Ovary (tissue), 3 donors: ENCODE data around the gene LRRC10.

Source experiments
- EP300 ChIP-seq: sonication (generic); formaldehyde crosslinking; IDR thresholded peaks from one replicate; pipeline ENCODE4 v1.6.1; 2017; ENCODE audit warnings: antibody characterized with exemption
- POLR2A ChIP-seq: fragments of 450-650 bp; IDR thresholded peaks from one replicate; pipeline ENCODE4 v1.6.1; 2017; ENCODE audit warnings: antibody characterized with exemption, mild to moderate bottlenecking, moderate library complexity
- TF ChIP-seq, protein P1 (sequence below), 3 donors: fragments of 450-650 bp in 2 of 3; fragments of 200-600 bp in 1 of 3; IDR thresholded peaks; one replicate each; pipeline versions ENCODE4 v1.5.1 to v1.8.0; 2016 to 2022; ENCODE audit warnings: antibody characterized with exemption in 3 of 3, mild to moderate bottlenecking in 1 of 3
- donor health status: DM: no; HTN: no; CAD: no.

DNA sequence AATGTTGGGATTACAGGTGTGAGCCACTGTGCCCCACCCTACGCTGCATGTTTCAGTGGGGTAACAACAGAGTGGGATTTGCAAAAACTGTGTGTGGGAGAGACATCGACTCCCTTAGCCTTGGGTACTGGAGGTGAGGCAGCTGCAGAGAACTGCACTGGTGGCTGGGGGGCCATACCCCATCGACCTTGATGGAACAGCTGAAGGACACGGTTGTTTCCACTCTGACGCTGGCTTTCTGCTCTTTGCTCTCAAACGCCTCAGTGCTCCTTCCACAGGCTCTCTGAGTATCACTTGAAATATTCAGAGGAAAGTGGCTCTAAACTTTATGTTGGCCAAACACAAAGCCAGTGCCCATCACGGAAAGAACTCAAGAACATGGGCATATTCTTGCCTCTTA lies 30.8 kb upstream of the LRRC10 start:
- TF ChIP-seq, protein P1, sequence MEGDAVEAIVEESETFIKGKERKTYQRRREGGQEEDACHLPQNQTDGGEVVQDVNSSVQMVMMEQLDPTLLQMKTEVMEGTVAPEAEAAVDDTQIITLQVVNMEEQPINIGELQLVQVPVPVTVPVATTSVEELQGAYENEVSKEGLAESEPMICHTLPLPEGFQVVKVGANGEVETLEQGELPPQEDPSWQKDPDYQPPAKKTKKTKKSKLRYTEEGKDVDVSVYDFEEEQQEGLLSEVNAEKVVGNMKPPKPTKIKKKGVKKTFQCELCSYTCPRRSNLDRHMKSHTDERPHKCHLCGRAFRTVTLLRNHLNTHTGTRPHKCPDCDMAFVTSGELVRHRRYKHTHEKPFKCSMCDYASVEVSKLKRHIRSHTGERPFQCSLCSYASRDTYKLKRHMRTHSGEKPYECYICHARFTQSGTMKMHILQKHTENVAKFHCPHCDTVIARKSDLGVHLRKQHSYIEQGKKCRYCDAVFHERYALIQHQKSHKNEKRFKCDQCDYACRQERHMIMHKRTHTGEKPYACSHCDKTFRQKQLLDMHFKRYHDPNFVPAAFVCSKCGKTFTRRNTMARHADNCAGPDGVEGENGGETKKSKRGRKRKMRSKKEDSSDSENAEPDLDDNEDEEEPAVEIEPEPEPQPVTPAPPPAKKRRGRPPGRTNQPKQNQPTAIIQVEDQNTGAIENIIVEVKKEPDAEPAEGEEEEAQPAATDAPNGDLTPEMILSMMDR (IDR thresholded peaks at IDR 0.05): no peak
- TF ChIP-seq EP300 (no peak), POLR2A (no peak)
